Activated CD8-positive, alpha-beta memory T cell treated with anti-CD3 and anti-CD28 coated beads, Interleukin-2, amount 50 U/mL, for 24 hours (primary cell): ENCODE data around the gene AGRN.
"Not testable (repeated sequence)": the region's sequence is repeated elsewhere in the genome, so short reads cannot be mapped to it uniquely, and the experiment has no call there.

Source experiments
- DNase-seq: peaks from one replicate; pipeline ENCODE4 v3.0.0-alpha.2; 2020; ENCODE audit errors: extremely low read depth

The AGRN gene

GRCh38 chr1:1092149-1092855, 72.4 kb downstream of the AGRN start:
- DNase-seq: no peak

DNA sequence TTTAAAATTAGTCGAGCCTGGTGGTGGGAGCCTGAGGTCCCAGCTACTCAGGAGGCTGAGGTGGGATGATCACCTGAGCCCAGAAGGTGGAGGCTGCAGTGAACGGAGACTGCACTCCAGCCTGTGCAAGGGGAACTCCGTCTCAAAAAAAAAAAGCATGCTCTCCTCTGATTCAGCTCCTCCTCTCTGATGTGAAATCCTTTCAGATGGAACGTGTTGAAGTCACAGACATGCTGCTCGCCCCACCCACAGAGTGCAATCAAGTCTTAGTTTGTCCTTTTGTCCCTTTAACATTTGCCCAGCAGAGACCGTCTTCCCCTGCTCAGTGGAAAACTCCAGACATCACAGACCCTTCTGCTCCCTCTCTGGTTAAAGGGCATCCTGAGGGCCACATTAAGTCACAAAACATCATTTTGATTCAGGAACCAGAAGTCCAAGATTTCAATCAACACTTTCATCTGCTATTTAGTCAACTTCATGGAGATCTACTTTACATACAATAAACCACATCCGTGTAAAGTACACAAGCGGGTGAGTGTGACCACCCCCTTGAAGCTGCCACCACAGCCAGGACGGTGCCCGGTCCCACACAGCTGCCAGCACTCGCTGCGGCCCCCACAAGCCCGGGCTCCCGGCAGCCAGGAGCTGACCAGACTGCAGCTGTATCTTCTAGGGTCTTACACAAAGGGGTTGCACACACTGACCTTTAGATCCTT, 73.1 kb downstream of the AGRN start:
- no peak for DNase-seq

DNA sequence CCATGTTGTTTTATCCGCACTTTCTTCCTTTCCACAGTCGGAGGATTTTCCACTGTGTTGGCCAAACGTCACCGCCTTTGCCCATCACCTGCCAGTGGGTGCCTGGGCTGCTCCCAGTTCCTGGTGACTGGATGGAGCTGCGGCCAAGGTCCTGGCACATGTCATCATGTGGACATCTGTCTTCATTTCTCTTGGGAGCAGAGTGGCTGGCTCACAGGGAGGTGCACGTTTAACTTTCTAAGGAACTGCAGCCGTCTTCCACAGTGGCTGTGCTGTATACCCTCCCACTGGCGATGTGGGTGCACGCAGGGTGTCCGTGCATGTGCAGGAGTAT, 73.7 kb downstream of the AGRN start:
- DNase-seq: no peak

- DNase-seq: no peak
These were observed 75.1 kb downstream of the AGRN start for GRCh38 chr1:1094981-1095380.

GRCh38 chr1:1096136-1096535, 76.2 kb downstream of the AGRN start:
- not testable (repeated sequence) for DNase-seq

- DNase-seq: no peak
These were observed 78.9 kb downstream of the AGRN start for GRCh38 chr1:1098681-1099421.

DNA sequence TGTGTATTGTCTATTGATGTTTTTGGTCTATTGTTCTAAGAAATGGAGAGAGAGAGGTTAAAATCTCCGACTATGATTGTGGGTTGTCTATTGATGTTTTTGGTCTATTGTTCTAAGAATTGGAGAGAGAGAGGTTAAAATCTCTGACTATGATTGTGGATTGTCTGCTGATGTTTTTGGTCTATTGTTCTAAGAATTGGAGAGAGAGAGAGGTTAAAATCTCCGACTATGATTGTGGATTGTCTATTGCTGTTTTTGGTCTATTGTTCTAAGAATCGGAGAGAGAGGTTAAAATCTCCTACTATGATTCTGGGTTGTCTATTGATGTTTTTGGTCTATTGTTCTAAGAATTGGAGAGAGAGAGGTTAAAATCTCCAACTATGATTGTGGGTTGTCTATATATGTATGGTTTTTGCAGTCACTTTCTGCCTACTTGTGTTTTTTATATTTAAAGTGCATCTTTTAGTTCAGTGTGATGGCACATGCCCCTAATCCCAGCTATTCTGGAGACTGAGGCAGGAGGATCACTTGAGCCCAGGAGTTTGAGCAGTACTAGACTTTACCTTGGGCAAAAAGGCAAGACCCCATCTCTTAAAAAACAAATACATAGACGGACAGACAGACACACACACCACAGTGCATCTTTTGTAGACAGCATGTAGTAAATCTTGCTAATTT, 79.7 kb downstream of the AGRN start:
- DNase-seq: no peak

DNA sequence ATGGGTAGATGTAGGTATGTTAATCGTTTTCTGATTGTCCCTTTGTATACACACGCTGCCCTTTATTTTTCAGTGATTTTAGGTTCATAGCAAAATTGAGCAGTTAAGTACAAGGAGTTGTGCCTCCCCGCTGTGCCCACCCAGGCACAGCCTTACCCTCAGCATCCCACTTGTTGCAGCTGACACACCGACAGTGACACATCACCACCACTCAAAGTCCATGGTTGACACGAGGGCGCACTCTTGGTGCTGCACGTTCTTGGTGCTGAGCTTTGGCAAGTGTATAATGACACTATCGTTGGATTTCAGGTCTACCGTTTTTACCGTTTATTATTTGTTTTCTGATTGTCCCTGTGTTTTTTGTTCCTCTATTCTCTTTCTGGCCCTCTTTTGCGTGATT, 80.4 kb downstream of the AGRN start:
- DNase-seq: no peak

- DNase-seq: no peak
These were observed 81.6 kb downstream of the AGRN start for GRCh38 chr1:1101503-1101902.

DNA sequence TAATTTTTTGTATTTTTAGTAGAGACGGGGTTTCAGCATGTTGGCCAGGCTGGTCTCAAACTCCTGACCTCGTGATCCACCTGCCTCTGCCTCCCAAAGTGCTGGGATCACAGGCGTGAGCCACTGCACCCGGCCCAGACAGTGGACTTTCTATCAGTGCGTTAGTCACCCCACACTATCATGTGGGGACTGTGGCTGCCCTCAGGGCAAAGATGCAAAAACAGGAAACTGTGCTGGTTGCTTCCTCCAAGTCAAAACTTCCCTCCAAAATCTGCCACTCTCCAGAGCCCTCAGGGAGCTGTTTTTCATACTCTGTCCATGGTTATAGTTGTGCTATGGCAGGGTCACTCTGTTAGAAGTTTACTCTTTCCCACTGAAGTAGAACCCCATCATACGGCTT, 84.2 kb downstream of the AGRN start:
- not testable (repeated sequence) for DNase-seq
